HFF-Myc (cell line): Measurements from ENCODE around the gene TOM1L1.

ENCODE experiments used
- DNase-seq: peaks from one replicate; pipeline ENCODE4 v3.0.0-alpha.2; 2011; ENCODE audit warnings: low read depth; ENCODE audit errors: extremely low read depth
- H3K4me3 ChIP-seq: replicated peaks from 2 replicates; pipeline ENCODE4 v1.5.1; 2011; ENCODE audit warnings: low read depth, mild to moderate bottlenecking, control low read depth, low read length
- CTCF ChIP-seq: IDR thresholded peaks from 2 replicates; pipeline ENCODE4 v1.5.1; 2012; ENCODE audit warnings: mild to moderate bottlenecking, low read depth, low read length, control low read depth; ENCODE audit errors: missing control alignments

Gene TOM1L1

GRCh38 chr17:54979657-54980056 is 79.0 kb downstream of the TOM1L1 start:
- no peak overlapping the region for H3K4me3 ChIP-seq
- no peak for DNase-seq
- TF ChIP-seq CTCF = no peak

- no peak for DNase-seq
- no peak for TF ChIP-seq CTCF
- no peak overlapping the region for H3K4me3 ChIP-seq
Measured at GRCh38 chr17:54980375-54980774, 79.7 kb downstream of the TOM1L1 start.

GRCh38 chr17:54982399-54982798 is 81.7 kb downstream of the TOM1L1 start:
- DNase-seq = no peak
- no peak overlapping the region for H3K4me3 ChIP-seq
- TF ChIP-seq CTCF = no peak

- no peak for TF ChIP-seq CTCF
- H3K4me3 ChIP-seq = no peak overlapping the region
- DNase-seq = no peak
Measured at GRCh38 chr17:54983260-54983659, 82.6 kb downstream of the TOM1L1 start.

- TF ChIP-seq CTCF = no peak
- no peak overlapping the region for H3K4me3 ChIP-seq
- DNase-seq = no peak
Measured at GRCh38 chr17:54985476-54985875, 84.8 kb downstream of the TOM1L1 start.

GRCh38 chr17:54990118-54990517 is 89.5 kb downstream of the TOM1L1 start:
- no peak for TF ChIP-seq CTCF
- H3K4me3 ChIP-seq = no peak overlapping the region
- DNase-seq = no peak

- no peak for DNase-seq
- H3K4me3 ChIP-seq = no peak overlapping the region
- no peak for TF ChIP-seq CTCF
Measured at GRCh38 chr17:54991567-54991966, 90.9 kb downstream of the TOM1L1 start.
